Fibroblast of upper back skin (primary cell): Measurements from ENCODE around the gene COQ5.

Source experiments
- DNase-seq: peaks from one replicate; pipeline ENCODE4 v3.0.0-alpha.2; 2013

The COQ5 gene

GRCh38 chr12:120480211-120480610 is 48.7 kb downstream of the COQ5 start:
- DNase-seq, result no peak

- DNase-seq, result no peak
Measured at GRCh38 chr12:120479458-120479857, 49.5 kb downstream of the COQ5 start.

- no peak for DNase-seq
Measured at GRCh38 chr12:120475643-120476042, 53.3 kb downstream of the COQ5 start.

- DNase-seq, result peak; percentile 73
Measured at GRCh38 chr12:120474616-120474960, 54.4 kb downstream of the COQ5 start.

GRCh38 chr12:120473807-120474615 is 54.9 kb downstream of the COQ5 start:
- DNase-seq, result no peak

- DNase-seq, result no peak
Measured at GRCh38 chr12:120472521-120472920, 56.4 kb downstream of the COQ5 start.

- DNase-seq, result no peak
Measured at GRCh38 chr12:120470150-120470784, 58.7 kb downstream of the COQ5 start.

GRCh38 chr12:120469450-120470149 is 59.4 kb downstream of the COQ5 start, which contains the start of gene SRSF9:
TSS of gene SRSF9 (minus strand) at chr12:120469748. CDS start at chr12:120469609, 139 bp downstream.
- peak; percentile 96 for DNase-seq

GRCh38 chr12:120468821-120469449 is 60.0 kb downstream of the COQ5 start:
- DNase-seq, result peak; percentile 12

GRCh38 chr12:120468325-120468820 is 60.6 kb downstream of the COQ5 start:
- peak; percentile 18 for DNase-seq

GRCh38 chr12:120467439-120467838 is 61.5 kb downstream of the COQ5 start:
- no peak for DNase-seq

GRCh38 chr12:120466560-120467315 is 62.2 kb downstream of the COQ5 start:
- DNase-seq, result peak; percentile 37

- DNase-seq, result no peak
Measured at GRCh38 chr12:120465756-120466155, 63.2 kb downstream of the COQ5 start.

- DNase-seq, result no peak
Measured at GRCh38 chr12:120463712-120464111, 65.2 kb downstream of the COQ5 start.

GRCh38 chr12:120462099-120462640 is 66.8 kb downstream of the COQ5 start:
- DNase-seq, result no peak

GRCh38 chr12:120460157-120460556 is 68.8 kb downstream of the COQ5 start:
- DNase-seq, result no peak

- no peak for DNase-seq
Measured at GRCh38 chr12:120457133-120457532, 71.8 kb downstream of the COQ5 start.

GRCh38 chr12:120455302-120455701 is 73.7 kb downstream of the COQ5 start:
- DNase-seq, result no peak

- DNase-seq, result no peak
Measured at GRCh38 chr12:120453977-120454376, 75.0 kb downstream of the COQ5 start.
